ENCODE results near the gene NEIL3.

Gene NEIL3

DNA sequence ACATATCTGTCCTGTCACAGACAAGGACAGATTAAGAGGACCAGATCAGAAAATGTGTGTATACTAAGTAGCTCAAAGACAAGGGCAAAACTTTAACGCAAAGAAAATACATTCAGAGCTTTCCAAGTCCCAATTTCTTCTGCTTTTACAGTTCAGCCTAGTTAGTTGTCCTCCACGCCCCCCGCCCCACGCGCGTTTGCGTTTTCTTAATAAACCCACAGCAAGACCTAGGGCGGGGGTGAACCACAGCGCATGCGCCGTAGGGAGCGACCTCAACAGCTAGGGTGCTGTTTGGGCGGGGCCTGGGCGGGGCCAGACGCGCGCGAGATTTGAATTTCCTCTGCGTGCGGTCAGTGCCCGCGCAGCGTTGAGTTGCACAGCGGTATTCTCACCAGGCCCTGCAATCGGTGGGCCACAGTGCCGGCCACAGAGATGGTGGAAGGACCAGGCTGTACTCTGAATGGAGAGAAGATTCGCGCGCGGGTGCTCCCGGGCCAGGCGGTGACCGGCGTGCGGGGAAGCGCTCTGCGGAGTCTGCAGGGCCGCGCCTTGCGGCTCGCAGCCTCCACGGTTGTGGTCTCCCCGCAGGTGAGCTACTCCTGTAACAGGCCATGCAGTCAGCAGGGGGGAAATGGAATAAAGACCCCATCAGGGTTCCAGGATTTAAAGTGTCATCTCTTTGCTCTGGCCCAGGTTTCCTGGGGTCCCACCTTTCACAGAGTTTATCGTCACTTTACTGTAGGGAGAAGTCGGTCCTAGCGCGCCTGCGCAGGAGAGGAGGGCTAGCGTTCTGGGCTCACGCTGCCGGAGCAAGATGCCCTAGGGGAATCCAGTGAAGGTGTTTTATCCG lies at the start of gene NEIL3:
Gene NEIL3 (plus strand): TSS at position 353 of the 850 bp plus-strand sequence. CDS start 80 bp downstream, at position 433.
- DNase-seq, result peak; percentile 97

DNA sequence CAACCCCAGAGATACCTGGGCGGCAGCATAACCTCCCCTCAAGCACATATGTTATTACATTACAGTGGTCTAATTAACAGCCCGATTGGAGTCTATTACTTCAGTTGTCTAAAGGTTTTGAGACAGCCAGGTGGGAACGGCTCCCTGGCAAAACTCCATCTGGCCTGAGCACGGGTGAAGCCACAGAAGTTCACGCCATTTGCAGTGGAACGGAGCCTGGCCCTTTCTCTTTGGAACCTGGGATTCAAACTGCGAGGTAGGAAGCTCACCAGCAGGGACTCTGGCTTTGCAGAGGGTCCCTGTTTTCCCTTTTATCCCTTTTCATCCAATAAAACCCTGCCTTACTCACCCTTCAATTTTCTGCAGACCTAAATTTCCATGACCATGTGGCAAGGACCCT lies 45.9 kb upstream of the NEIL3 start:
- no peak for DNase-seq

- no peak for DNase-seq
Measured at GRCh38 chr4:177264788-177265422, 44.8 kb upstream of the NEIL3 start.

DNA sequence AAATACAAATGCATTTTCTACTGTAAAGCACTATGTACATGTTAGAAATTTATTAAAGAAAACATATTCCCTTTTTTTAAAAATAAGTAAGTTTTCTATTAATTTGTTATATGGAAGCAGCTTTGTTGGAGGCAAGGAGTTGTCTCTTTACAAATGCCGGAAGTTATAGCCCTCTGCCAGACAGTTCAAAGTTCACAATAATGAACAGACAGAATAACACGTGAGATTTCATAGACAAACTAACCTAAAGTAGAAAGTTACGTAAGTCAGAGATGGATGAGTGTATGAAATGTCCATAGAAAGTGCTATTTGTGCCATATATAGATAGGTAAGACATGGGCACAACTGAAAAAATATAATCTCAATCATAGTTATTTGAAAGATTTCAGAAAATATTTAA lies 43.9 kb upstream of the NEIL3 start:
- no peak for DNase-seq

DNA sequence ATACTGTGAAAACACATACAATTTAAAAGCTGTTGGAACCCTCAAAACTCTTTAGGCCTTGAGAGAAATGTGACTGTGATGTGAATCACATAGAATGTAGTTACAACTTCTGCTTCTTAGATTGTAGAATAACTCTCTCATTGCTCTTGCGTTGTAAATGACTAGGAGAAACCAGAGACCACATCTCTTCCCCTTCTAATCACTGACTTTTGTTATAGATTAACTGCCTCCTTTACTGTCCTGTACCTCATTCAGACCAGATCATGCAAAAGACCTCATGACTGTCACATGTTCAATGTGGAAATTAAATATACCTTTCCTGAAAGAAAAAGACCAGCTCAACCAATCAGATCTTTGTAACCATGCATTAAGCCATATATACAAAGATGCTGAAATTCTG lies 43.2 kb upstream of the NEIL3 start:
- no peak for DNase-seq

GRCh38 chr4:177267911-177268310 lies 41.8 kb upstream of the NEIL3 start:
- DNase-seq, result no peak

DNA sequence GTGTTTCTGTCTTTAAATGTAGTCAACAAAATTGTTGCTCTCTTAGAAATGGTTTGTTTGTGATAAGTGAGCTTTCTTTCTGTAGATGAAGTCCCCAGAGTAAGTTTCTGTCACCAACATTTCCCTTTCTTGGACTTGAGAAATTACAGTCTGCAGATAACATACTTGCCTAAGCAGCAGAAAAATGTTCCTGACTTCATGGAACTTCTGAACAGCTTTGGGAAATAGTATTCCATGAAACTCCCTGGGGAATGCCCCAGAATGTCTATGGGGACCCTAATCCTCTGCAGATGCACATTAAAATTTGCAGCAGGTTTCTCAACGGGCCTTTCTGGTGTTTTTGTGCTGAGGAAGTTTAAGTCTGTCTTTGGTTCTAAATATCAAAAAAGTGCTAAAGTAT lies 38.6 kb upstream of the NEIL3 start:
- DNase-seq, result no peak

GRCh38 chr4:177271915-177272766 lies 37.5 kb upstream of the NEIL3 start:
- no peak for DNase-seq

DNA sequence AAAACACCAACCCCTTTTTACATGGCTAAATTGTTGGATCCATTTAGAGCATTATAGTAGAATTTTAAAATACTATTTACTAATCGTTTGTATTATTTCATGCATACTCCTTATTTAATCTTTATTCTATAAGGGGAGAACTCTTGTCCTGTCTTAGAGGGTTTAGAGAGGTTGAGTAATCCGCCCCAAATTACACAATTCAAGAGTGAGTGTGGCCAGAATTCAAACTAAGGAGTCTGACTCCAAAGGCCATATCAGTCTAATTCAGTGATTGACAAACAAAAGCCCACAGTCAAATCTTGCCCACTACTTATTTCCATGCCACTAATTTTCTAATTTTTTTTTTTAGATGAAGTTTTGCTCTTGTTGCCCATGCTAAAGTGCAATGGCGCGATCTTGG lies 33.7 kb upstream of the NEIL3 start:
- no peak for DNase-seq

DNA sequence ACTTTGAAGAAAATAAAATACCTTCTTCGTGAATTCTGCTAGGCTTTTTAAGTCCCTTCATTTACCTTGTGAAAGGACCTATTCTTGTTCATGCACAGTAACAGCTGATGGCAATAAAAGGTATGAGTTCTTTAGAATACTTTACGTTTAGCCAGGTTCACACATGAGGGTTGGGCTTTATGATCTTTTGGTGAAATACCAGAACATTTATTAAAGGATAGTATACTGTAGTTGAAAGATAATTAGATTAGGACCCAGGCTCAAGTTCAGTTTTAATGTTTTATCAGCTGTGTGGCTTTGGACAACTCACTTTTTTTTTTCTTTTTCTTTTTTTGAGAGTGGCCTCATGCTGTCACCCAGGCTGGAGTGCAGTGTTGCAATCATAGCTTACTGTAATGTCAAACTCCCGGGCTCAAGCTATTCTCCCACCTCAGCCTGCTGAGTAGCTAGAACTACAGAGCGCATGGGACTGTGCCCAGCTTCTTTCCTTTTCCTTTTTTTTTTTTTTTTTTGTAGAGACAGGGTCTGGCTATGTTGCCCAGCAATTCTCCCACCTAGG lies 28.2 kb upstream of the NEIL3 start:
- DNase-seq, result no peak

- DNase-seq, result no peak
Measured at GRCh38 chr4:177282284-177282835, 27.3 kb upstream of the NEIL3 start.

- DNase-seq, result no peak
Measured at GRCh38 chr4:177283167-177283566, 26.5 kb upstream of the NEIL3 start.

DNA sequence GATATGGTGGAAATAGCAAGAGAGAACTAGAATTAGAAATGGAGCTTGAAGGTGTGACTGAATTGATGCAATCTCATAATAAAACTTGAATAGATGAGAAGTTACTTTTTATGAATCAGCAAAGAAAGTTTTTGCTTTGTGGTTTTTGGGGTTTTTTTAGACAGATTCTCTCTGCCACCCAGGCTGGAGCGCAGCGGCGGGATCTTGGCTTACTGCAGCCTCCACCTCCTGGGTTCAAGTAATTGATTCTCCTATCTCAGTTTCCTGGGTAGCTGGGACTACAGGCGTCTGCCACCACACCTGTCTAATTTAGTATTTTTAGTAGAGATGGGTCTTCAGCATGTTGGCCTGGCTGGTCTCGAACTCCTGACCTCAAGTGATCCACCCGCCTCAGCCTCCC lies 23.7 kb upstream of the NEIL3 start:
- DNase-seq, result peak; percentile 19

GRCh38 chr4:177287255-177287654 lies 22.4 kb upstream of the NEIL3 start:
- no peak for DNase-seq

GRCh38 chr4:177288335-177288734 lies 21.3 kb upstream of the NEIL3 start:
- DNase-seq, result no peak

GRCh38 chr4:177290780-177291179 lies 18.9 kb upstream of the NEIL3 start:
- DNase-seq, result no peak

DNA sequence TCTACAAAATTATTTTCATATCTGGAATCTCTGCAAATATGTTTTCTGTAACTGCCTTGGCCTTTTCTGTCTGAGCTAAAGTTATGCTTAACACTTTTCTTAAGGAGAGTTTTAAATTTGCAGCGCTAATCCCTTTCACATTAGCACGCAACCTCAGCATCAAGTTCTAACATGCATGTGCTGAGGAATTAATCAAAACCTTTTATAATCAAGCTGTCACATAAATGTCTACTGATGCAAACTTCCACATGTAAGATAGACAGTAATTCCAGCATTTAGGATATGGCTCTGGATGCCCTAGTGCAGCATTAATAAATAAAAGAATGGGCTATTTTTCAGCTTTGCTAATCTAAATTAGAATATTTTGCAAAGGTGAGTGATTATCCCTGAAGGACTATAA lies 17.5 kb upstream of the NEIL3 start:
- no peak for DNase-seq

GRCh38 chr4:177293208-177294033 lies 16.3 kb upstream of the NEIL3 start:
- DNase-seq, result no peak

- DNase-seq, result peak; percentile 54
Measured at GRCh38 chr4:177297785-177298391, 11.8 kb upstream of the NEIL3 start.

- no peak for DNase-seq
Measured at GRCh38 chr4:177301126-177301639, 8.5 kb upstream of the NEIL3 start.
